GM23338 (cell line): ENCODE results near the gene FBXO9. TPM values are rescaled to one million over a fixed set of nuclear protein-coding genes. Genes with fewer than 3 reads are reported as not detected.

Experiments
- ATAC-seq: fragments of 200-7000 bp; cut with Tn5 transposase; 3 replicates; pipeline ENCODE4 v1.9.1; 2020
- DNase-seq: peaks from one replicate; pipeline ENCODE4 v3.0.0-alpha.2; 2015; ENCODE audit warnings: low spot score
- H2AFZ ChIP-seq: fragments of 200-600 bp; sonication (generic); 2 replicates; pipeline ENCODE4 v1.8.0; 2016; ENCODE audit warnings: antibody characterized with exemption, mild to moderate bottlenecking, moderate library complexity
- H3F3A ChIP-seq: fragments of 200-600 bp; sonication (generic); replicated peaks from 2 replicates; pipeline ENCODE4 v1.8.0; 2017; ENCODE audit warnings: antibody characterized with exemption, mixed run types, low read depth
- H3K27ac ChIP-seq: fragments of 200-600 bp; sonication (generic); 2 replicates; pipeline ENCODE4 v1.6.1; 2016; ENCODE audit warnings: low read depth
- H3K27me3 ChIP-seq: fragments of 200-600 bp; sonication (generic); 2 replicates; pipeline ENCODE4 v1.8.0; 2016; ENCODE audit warnings: mild to moderate bottlenecking, mixed run types, moderate library complexity; ENCODE audit not compliant: insufficient read depth
- H3K36me3 ChIP-seq: fragments of 200-600 bp; sonication (generic); 2 replicates; pipeline ENCODE4 v1.8.0; 2016; ENCODE audit warnings: mild to moderate bottlenecking; ENCODE audit not compliant: insufficient read depth
- H3K4me1 ChIP-seq: fragments of 200-600 bp; sonication (generic); 2 replicates; pipeline ENCODE4 v1.8.0; 2016; ENCODE audit warnings: mild to moderate bottlenecking, moderate library complexity; ENCODE audit not compliant: insufficient read depth
- H3K4me2 ChIP-seq: fragments of 200-600 bp; sonication (generic); 2 replicates; pipeline ENCODE4 v1.7.1; 2017; ENCODE audit warnings: mixed run types
- H3K4me3 ChIP-seq: fragments of 200-600 bp; sonication (generic); 2 replicates; pipeline ENCODE4 v1.6.1; 2016; ENCODE audit warnings: mixed run types
- H3K79me2 ChIP-seq: fragments of 200-600 bp; sonication (generic); replicated peaks from 2 replicates; pipeline ENCODE4 v1.8.0; 2017; ENCODE audit warnings: mild to moderate bottlenecking; ENCODE audit not compliant: insufficient read depth
- H3K9me2 ChIP-seq: fragments of 200-600 bp; sonication (generic); 2 replicates; pipeline ENCODE4 v1.8.0; 2017; ENCODE audit not compliant: insufficient read depth
- H4K20me1 ChIP-seq: fragments of 200-600 bp; sonication (generic); replicated peaks from 2 replicates; pipeline ENCODE4 v1.8.0; 2017; ENCODE audit warnings: mild to moderate bottlenecking; ENCODE audit not compliant: insufficient read depth
- H3K27ac Mint-ChIP-seq: 2 replicates; pipeline ENCODE4 v1.8.0; 2020; ENCODE audit warnings: inconsistent platforms, mild to moderate bottlenecking, moderate library complexity, mixed read lengths
- H3K27me3 Mint-ChIP-seq: 3 replicates; pipeline ENCODE4 v1.8.0; 2022; ENCODE audit warnings: low read depth, mild to moderate bottlenecking, moderate library complexity, mixed read lengths, inconsistent platforms; ENCODE audit not compliant: insufficient read depth, poor library complexity
- H3K36me3 Mint-ChIP-seq: 3 replicates; pipeline ENCODE4 v1.8.0; 2021; ENCODE audit warnings: low read depth, mild to moderate bottlenecking, inconsistent platforms, moderate library complexity, mixed read lengths
- H3K4me1 Mint-ChIP-seq: 3 replicates; pipeline ENCODE4 v1.8.0; 2020; ENCODE audit warnings: mild to moderate bottlenecking, inconsistent platforms, mixed read lengths
- H3K4me3 Mint-ChIP-seq: 3 replicates; pipeline ENCODE4 v1.8.0; 2021; ENCODE audit warnings: moderate library complexity, mild to moderate bottlenecking, inconsistent platforms, mixed read lengths
- H3K9me3 Mint-ChIP-seq: 3 replicates; pipeline ENCODE4 v1.8.0; 2020; ENCODE audit warnings: moderate library complexity, mild to moderate bottlenecking, inconsistent platforms, mixed read lengths
- CREB1 ChIP-seq: fragments of 250-450 bp; sonication (Bioruptor Pico); IDR thresholded peaks from 2 replicates; pipeline ENCODE4 v1.5.0; 2020; ENCODE audit warnings: low read depth, mild to moderate bottlenecking, moderate library complexity
- EZH2 ChIP-seq: fragments of 200-600 bp; sonication (generic); IDR thresholded peaks from one replicate; pipeline ENCODE4 v1.8.0; 2017; ENCODE audit warnings: antibody characterized with exemption, mild to moderate bottlenecking, low read depth; ENCODE audit not compliant: unreplicated experiment
- EZH2phosphoT487 ChIP-seq: fragments of 200-600 bp; sonication (generic); IDR thresholded peaks from one replicate; pipeline ENCODE4 v1.8.1; 2018; ENCODE audit warnings: antibody characterized with exemption; ENCODE audit not compliant: unreplicated experiment
- JUNB ChIP-seq: IDR thresholded peaks from one replicate; pipeline ENCODE4 v1.6.1; 2016; ENCODE audit warnings: antibody characterized with exemption; ENCODE audit not compliant: unreplicated experiment
- NANOG ChIP-seq: IDR thresholded peaks from 2 replicates; pipeline ENCODE4 v1.6.1; 2016; ENCODE audit warnings: antibody characterized with exemption, borderline replicate concordance
- POLR2AphosphoS5 ChIP-seq: IDR thresholded peaks from 2 replicates; pipeline ENCODE4 v1.6.1; 2016; ENCODE audit warnings: antibody characterized with exemption, low read depth
- STAT1 ChIP-seq: IDR thresholded peaks from one replicate; pipeline ENCODE4 v1.6.1; 2016; ENCODE audit warnings: antibody characterized with exemption; ENCODE audit not compliant: unreplicated experiment
- ZNF114 ChIP-seq: fragments of 250-450 bp; sonication (Bioruptor Pico); IDR thresholded peaks from 2 replicates; pipeline ENCODE4 v1.5.0; 2020; ENCODE audit warnings: mild to moderate bottlenecking, moderate library complexity
- ZNF331 ChIP-seq: fragments of 250-450 bp; sonication (Bioruptor Pico); IDR thresholded peaks from 2 replicates; pipeline ENCODE4 v1.5.0; 2020; ENCODE audit warnings: low read depth, mild to moderate bottlenecking, moderate library complexity
- polyA plus RNA-seq: library from polyadenylated mRNA; unstranded; fragments of >200 nt; fragmentation: Nextera tagmentation; extraction: Ambion mirVana; gene quantifications from 2 replicates; pipeline ENCODE4 v1.2.1, GENCODE V29; 2016
- total RNA-seq: library from RNA; depleted of rRNA; stranded (reverse); fragments of >200 nt; shearing (Covaris generic); gene quantifications from 2 replicates; pipeline ENCODE4 v1.2.3, GENCODE V29; 2014
- TF ChIP-seq, protein P1 (sequence below): IDR thresholded peaks from 2 replicates; pipeline ENCODE4 v1.6.1; 2016; ENCODE audit warnings: antibody characterized with exemption
- TF ChIP-seq, protein P2 (sequence below), 2 experiments: fragments of 200-600 bp in 1 of 2; sonication (generic) in 1 of 2; conservative IDR thresholded peaks; 2 replicates each; pipeline versions ENCODE4 v1.5.1 to v1.6.1; 2016 to 2017; ENCODE audit warnings: antibody characterized with exemption in 2 of 2, low read depth in 2 of 2, mild to moderate bottlenecking in 2 of 2, moderate library complexity in 1 of 2
- TF ChIP-seq, protein P3 (sequence below): fragments of 250-450 bp; sonication (Bioruptor Pico); IDR thresholded peaks from 2 replicates; pipeline ENCODE4 v1.5.0; 2020; ENCODE audit warnings: mild to moderate bottlenecking, moderate library complexity
- TF ChIP-seq, protein P4 (sequence below): IDR thresholded peaks from one replicate; pipeline ENCODE4 v1.6.1; 2018; ENCODE audit warnings: antibody characterized with exemption; ENCODE audit not compliant: unreplicated experiment

FBXO9 gene
- total and polyA plus RNA-seq, 2 experiments from 2014 or later: 29.8 to 32.8 TPM

DNA sequence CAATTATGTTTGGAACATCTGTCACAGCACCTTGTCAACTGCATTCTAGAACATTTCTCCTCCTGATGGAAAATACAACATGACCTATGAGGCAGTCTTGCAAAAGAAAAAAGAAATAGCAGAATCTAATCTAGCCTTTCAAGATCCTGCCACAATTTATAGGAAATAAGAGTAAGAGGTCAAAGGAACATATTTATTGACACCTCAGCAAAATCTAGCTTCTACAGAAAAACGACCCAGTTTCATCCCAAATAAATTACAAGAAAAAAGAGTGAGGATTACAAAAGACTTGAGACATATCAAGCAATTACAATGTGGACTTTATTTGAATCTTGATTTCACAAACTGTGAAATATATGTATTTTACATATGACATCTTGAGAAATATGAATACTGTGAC, 4.2 kb downstream of the FBXO9 start:
- H3K36me3 ChIP-seq: peaks cover 11% of the 10 kb centered on the region; the same call in 1 of the 2 replicates
- H3K4me3 Mint-ChIP-seq: no peak overlapping the region
- no peak overlapping the region for H3K27ac ChIP-seq
- H3K9me2 ChIP-seq: no peaks in the 10 kb centered on the region
- no peaks in the 10 kb centered on the region for H3F3A ChIP-seq
- H3K27me3 Mint-ChIP-seq: peaks cover 5% of the 10 kb centered on the region
- TF ChIP-seq, protein P1, sequence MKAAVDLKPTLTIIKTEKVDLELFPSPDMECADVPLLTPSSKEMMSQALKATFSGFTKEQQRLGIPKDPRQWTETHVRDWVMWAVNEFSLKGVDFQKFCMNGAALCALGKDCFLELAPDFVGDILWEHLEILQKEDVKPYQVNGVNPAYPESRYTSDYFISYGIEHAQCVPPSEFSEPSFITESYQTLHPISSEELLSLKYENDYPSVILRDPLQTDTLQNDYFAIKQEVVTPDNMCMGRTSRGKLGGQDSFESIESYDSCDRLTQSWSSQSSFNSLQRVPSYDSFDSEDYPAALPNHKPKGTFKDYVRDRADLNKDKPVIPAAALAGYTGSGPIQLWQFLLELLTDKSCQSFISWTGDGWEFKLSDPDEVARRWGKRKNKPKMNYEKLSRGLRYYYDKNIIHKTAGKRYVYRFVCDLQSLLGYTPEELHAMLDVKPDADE: no peak
- TF ChIP-seq, protein P2, sequence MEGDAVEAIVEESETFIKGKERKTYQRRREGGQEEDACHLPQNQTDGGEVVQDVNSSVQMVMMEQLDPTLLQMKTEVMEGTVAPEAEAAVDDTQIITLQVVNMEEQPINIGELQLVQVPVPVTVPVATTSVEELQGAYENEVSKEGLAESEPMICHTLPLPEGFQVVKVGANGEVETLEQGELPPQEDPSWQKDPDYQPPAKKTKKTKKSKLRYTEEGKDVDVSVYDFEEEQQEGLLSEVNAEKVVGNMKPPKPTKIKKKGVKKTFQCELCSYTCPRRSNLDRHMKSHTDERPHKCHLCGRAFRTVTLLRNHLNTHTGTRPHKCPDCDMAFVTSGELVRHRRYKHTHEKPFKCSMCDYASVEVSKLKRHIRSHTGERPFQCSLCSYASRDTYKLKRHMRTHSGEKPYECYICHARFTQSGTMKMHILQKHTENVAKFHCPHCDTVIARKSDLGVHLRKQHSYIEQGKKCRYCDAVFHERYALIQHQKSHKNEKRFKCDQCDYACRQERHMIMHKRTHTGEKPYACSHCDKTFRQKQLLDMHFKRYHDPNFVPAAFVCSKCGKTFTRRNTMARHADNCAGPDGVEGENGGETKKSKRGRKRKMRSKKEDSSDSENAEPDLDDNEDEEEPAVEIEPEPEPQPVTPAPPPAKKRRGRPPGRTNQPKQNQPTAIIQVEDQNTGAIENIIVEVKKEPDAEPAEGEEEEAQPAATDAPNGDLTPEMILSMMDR (conservative IDR thresholded peaks at IDR 0.05; ENCODE audit: low read depth in 2 of 2): no peak
- TF ChIP-seq CREB1 (no peak), EZH2phosphoT487 (no peak), NANOG (no peak), STAT1 (no peak), JUNB (no peak), ZNF114 (CRISPR knock-in tag) (no peak), ZNF331 (CRISPR knock-in tag) (no peak), POLR2AphosphoS5 (no peak), EZH2 (no peak)
- TF ChIP-seq, protein P3, sequence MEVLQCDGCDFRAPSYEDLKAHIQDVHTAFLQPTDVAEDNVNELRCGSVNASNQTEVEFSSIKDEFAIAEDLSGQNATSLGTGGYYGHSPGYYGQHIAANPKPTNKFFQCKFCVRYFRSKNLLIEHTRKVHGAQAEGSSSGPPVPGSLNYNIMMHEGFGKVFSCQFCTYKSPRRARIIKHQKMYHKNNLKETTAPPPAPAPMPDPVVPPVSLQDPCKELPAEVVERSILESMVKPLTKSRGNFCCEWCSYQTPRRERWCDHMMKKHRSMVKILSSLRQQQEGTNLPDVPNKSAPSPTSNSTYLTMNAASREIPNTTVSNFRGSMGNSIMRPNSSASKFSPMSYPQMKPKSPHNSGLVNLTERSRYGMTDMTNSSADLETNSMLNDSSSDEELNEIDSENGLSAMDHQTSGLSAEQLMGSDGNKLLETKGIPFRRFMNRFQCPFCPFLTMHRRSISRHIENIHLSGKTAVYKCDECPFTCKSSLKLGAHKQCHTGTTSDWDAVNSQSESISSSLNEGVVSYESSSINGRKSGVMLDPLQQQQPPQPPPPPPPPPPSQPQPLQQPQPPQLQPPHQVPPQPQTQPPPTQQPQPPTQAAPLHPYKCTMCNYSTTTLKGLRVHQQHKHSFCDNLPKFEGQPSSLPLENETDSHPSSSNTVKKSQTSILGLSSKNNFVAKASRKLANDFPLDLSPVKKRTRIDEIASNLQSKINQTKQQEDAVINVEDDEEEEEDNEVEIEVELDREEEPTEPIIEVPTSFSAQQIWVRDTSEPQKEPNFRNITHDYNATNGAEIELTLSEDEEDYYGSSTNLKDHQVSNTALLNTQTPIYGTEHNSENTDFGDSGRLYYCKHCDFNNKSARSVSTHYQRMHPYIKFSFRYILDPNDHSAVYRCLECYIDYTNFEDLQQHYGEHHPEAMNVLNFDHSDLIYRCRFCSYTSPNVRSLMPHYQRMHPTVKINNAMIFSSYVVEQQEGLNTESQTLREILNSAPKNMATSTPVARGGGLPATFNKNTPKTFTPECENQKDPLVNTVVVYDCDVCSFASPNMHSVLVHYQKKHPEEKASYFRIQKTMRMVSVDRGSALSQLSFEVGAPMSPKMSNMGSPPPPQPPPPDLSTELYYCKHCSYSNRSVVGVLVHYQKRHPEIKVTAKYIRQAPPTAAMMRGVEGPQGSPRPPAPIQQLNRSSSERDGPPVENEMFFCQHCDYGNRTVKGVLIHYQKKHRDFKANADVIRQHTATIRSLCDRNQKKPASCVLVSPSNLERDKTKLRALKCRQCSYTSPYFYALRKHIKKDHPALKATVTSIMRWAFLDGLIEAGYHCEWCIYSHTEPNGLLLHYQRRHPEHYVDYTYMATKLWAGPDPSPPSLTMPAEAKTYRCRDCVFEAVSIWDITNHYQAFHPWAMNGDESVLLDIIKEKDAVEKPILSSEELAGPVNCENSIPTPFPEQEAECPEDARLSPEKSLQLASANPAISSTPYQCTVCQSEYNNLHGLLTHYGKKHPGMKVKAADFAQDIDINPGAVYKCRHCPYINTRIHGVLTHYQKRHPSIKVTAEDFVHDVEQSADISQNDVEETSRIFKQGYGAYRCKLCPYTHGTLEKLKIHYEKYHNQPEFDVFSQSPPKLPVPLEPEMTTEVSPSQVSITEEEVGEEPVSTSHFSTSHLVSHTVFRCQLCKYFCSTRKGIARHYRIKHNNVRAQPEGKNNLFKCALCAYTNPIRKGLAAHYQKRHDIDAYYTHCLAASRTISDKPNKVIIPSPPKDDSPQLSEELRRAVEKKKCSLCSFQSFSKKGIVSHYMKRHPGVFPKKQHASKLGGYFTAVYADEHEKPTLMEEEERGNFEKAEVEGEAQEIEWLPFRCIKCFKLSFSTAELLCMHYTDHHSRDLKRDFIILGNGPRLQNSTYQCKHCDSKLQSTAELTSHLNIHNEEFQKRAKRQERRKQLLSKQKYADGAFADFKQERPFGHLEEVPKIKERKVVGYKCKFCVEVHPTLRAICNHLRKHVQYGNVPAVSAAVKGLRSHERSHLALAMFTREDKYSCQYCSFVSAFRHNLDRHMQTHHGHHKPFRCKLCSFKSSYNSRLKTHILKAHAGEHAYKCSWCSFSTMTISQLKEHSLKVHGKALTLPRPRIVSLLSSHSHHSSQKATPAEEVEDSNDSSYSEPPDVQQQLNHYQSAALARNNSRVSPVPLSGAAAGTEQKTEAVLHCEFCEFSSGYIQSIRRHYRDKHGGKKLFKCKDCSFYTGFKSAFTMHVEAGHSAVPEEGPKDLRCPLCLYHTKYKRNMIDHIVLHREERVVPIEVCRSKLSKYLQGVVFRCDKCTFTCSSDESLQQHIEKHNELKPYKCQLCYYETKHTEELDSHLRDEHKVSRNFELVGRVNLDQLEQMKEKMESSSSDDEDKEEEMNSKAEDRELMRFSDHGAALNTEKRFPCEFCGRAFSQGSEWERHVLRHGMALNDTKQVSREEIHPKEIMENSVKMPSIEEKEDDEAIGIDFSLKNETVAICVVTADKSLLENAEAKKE: no peak
- TF ChIP-seq, protein P4, sequence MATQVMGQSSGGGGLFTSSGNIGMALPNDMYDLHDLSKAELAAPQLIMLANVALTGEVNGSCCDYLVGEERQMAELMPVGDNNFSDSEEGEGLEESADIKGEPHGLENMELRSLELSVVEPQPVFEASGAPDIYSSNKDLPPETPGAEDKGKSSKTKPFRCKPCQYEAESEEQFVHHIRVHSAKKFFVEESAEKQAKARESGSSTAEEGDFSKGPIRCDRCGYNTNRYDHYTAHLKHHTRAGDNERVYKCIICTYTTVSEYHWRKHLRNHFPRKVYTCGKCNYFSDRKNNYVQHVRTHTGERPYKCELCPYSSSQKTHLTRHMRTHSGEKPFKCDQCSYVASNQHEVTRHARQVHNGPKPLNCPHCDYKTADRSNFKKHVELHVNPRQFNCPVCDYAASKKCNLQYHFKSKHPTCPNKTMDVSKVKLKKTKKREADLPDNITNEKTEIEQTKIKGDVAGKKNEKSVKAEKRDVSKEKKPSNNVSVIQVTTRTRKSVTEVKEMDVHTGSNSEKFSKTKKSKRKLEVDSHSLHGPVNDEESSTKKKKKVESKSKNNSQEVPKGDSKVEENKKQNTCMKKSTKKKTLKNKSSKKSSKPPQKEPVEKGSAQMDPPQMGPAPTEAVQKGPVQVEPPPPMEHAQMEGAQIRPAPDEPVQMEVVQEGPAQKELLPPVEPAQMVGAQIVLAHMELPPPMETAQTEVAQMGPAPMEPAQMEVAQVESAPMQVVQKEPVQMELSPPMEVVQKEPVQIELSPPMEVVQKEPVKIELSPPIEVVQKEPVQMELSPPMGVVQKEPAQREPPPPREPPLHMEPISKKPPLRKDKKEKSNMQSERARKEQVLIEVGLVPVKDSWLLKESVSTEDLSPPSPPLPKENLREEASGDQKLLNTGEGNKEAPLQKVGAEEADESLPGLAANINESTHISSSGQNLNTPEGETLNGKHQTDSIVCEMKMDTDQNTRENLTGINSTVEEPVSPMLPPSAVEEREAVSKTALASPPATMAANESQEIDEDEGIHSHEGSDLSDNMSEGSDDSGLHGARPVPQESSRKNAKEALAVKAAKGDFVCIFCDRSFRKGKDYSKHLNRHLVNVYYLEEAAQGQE: no peak
- no peak overlapping the region for H2AFZ ChIP-seq
- H3K4me1 Mint-ChIP-seq: peaks cover 4% of the 10 kb centered on the region; the same call in 2 of the 3 replicates
- H4K20me1 ChIP-seq: peaks cover 4% of the 10 kb centered on the region
- H3K27ac Mint-ChIP-seq: no peak overlapping the region
- H3K9me3 Mint-ChIP-seq: no peaks in the 10 kb centered on the region
- H3K4me3 ChIP-seq: no peak overlapping the region
- H3K4me2 ChIP-seq: no peak overlapping the region
- ATAC-seq (no peak), DNase-seq (no peak)
- H3K36me3 Mint-ChIP-seq: peaks cover 16% of the 10 kb centered on the region; the same call in 2 of the 3 replicates
- H3K4me1 ChIP-seq: 0 out of 2 replicates have a peak, but pooled peaks cover 5% of the 10 kb centered on the region
- peaks cover 23% of the 10 kb centered on the region for H3K79me2 ChIP-seq
- H3K27me3 ChIP-seq: no peaks in the 10 kb centered on the region
